DMS79 treated with DMSO at 0.1 percent for 48 hours (cell line): ENCODE measurements around the gene PRR3.

Source experiments
- DNase-seq: peaks from one replicate; lab custom pipeline; 2025; lab: John Stamatoyannopoulos, UW

Gene PRR3

DNA sequence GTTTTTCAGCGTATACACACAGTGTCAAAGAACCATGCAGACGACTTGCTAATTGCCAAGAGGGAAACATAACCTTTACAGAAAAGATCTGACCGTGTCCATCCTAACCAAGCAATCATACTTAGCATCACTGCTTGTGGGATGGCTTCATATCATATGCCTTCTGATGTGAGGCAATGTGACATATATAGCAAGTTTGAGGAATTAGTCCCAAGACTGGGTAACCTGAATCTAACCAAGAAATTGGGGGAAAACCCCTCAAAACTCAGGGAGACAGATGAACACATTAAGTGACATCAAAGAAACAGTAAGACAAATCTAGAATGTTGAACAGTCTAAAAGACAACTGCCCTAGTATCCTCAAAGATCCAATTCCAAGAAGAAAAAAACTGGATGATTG, 19.2 kb upstream of the PRR3 start:
- no peak for DNase-seq

DNA sequence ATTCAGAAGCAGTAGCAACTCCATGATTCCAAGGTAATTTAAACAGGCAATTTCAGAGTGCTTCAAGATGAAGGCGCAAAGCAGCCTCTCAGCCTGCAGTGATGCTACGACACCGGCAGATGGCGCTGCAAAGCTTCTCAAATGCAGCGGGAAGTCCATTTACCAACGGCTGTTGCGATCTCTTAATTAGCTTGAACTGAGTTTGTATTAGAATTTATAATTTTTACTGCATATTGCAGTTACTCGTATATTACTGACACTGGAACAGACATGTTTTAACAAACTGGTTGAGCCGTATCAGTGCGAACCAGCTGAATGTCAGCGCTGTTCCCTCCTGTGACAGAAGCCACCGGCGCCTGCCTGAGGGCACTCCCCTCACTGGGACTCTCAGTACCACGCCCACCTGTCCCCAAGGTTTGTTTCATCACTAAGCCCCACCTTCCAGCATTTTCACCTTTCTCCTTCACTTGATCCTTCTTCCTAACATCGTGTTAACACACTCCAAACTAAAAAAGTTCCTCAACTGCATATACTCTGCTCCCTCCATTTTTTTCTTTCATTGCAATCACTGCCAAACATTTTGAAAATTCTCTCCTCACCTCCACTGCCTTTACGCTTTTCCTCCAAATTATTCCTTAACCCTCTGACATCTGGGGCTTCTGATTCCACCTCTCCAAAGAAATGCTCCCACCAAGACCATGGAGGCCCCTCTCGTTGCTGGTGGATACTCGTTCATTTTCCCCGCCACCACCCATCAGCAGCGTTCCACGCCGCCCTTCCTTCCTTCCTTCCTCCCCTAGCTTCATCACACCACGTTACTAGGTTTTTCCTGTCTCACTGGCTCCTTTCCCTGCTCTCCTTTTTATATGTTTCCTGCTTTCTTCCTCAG, 15.3 kb upstream of the PRR3 start:
- peak; percentile 77 for DNase-seq

DNA sequence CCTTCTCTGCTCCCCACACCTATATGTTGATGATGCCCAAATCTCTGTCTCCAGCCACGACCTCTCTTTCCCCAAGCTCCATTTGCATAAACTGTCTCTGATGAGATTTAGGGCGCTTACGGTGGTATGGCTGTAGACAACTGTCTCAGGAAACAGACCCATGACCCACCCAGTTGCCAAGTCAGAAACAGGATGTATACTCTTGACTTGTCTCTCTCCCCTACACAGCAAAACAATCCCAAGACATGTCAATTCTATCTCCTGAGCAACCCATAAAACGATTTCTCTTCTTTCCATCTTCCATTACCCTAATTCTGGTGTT, 14.7 kb upstream of the PRR3 start:
- DNase-seq, result no peak

- DNase-seq, result no peak
Measured at GRCh38 chr6:30542915-30543314, 14.2 kb upstream of the PRR3 start.

GRCh38 chr6:30543821-30544220, 13.3 kb upstream of the PRR3 start:
- no peak for DNase-seq

DNA sequence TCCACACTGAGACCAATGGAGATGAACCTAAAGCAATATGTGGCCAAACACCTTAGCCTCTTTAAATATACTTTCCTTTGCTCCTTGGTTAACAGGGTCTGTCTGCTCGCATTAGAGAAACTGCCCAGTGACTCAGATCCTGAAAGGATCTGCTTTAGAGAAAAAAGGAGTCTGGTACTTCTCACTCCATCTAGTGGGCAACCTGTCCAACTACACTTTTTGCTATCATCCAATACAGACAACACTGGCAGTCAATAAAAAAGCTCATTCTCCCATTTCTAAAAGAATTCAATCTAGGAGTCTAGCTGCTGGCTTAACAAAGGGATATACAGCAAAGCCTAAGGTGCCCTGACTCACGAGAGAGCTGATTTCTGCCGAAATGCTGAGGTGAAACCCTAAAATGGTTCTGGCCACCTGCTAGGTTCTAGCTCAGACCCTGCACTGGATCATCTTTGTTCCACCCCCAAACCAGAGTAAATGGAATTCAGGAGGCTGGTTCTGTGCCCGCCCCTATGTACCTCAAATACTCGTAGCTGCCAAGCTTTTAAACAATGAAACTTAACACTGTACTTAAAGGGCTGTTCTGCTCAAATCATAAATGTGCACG, 12.3 kb upstream of the PRR3 start:
- peak; percentile 43 for DNase-seq

DNA sequence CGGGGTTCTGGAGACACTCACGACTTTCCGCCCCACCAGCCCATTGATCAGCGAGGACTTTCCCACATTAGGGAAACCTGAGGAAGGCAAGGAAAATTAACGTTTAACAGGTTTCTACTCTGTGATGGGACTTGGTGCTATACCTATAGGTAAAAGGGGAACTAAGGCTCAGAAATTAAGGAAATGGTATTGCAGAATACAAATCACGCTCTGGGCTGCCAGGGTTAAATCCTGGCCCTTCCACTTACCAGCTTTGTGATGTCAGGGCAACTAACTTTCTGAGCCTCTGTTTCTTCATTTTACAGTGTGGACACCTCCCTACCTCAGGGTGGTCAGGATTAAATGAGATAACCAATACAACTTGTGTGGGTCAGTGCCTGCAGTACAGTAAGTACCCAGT, 9.6 kb upstream of the PRR3 start:
- no peak for DNase-seq

DNA sequence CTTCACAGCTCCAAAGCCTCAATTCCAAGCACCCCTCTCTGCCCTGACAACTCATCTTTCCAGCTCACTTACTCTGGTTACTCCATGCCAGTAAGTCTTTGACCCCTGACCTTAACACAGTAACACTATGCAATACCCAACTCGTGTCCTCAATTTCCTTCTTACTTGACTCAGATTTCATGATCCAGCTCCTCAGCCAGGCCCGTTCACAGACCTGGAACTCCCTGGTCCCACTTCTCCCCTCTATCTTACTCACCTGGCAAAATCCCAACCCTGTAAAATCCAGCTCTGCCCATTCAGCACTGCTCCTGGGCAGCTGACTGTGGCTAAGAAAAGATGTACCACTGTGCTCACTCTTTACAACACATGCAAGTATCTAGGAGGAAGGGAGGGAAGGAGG, 8.7 kb upstream of the PRR3 start:
- no peak for DNase-seq

DNA sequence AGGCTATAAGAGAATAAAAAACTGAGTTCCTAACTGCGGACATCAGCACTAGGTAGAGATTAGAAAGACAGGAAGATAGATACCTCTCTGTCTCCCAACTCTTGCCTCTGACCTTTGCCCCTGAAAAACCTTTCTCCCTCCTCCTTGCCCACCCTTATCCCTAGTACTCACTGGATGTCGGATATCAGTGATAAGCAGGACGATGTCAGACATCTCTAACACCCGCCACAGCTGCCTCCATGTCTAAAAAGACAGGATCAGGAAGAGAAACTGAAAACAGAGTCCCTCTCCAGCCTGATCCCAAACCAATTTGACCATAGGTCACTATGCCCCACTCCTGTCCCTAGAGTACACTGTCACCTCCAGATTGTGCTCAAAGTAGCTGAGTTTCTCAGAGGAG, 2.7 kb upstream of the PRR3 start:
- DNase-seq, result no peak

- DNase-seq, result peak; percentile 20
Measured at GRCh38 chr6:30554962-30555815, 1.9 kb upstream of the PRR3 start.

DNA sequence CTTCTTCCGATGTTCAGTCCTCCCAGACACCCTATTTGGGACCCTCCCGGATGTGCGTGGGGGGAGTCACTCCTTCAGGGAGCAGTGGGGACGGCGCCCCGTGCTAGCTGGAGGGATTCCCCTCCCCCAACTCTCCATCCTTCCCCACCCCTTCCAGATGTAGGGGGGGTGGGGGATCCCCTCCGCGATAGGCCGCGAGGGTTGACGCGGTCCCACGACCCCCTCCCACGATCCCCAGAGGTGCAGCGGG, 1.4 kb upstream of the PRR3 start:
- no peak for DNase-seq

DNA sequence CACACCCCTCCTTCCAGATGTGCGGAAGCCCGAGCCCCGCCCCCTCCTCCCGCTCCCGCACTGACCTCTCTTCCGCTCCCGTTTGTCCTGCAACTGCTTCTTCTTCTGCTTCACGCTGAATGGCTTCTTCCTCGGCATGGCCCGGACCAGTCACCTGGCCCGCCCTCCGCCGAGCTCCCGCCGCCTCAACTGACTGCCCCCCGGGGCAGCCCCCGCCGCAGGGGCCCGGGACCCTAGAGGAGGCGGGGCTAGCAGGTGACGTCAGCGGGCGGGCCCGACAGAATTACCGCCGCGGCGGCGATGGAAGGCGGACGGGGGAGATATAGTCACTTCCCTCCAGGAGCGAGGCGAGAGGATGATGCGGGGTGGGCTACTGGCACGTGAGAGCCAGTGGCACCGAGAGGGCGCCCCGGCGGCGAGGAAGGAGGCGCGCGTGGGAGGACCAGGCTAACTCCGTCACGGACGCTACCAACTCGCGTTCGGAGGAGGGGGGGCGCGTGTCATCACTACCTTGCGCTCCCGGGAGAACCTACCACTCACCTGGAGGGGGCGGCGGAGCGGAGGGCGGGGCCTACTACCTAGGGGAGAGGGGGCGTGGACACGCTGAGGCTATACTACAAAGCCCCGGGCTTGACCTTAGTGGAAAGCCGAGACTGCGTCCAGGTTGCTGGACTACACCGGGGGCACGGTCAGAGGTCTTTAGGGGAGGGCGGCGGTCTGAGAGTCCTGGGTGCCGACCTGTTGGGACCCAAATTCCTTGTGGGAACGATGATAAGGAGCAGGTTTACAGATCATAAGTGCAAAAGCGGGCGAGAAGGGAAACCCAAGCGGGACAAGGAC, 809 bp upstream of the PRR3 start, which contains the start of gene GNL1:
GNL1 (minus strand) TSS at position 424 of the 840 bp plus-strand sequence; CDS start at position 138, 286 bp downstream.
- DNase-seq, result peak; percentile 82

DNA sequence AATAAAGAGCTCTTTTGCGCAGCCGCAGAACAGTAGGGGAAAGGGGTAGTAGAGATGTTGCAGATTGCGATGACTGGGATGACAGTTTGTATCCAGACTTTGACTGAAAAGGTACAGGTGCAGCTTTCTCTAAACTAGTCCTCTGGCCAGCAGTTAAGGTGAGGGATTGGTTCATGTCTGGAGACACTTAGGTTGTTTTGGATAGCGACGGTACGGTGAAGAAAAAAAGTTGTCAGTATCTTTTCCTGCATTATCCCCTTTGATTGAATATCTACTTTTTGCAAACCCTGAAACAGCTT, 537 bp downstream of the PRR3 start:
- no peak for DNase-seq

GRCh38 chr6:30560930-30561329, 3.8 kb downstream of the PRR3 start:
- DNase-seq, result no peak

DNA sequence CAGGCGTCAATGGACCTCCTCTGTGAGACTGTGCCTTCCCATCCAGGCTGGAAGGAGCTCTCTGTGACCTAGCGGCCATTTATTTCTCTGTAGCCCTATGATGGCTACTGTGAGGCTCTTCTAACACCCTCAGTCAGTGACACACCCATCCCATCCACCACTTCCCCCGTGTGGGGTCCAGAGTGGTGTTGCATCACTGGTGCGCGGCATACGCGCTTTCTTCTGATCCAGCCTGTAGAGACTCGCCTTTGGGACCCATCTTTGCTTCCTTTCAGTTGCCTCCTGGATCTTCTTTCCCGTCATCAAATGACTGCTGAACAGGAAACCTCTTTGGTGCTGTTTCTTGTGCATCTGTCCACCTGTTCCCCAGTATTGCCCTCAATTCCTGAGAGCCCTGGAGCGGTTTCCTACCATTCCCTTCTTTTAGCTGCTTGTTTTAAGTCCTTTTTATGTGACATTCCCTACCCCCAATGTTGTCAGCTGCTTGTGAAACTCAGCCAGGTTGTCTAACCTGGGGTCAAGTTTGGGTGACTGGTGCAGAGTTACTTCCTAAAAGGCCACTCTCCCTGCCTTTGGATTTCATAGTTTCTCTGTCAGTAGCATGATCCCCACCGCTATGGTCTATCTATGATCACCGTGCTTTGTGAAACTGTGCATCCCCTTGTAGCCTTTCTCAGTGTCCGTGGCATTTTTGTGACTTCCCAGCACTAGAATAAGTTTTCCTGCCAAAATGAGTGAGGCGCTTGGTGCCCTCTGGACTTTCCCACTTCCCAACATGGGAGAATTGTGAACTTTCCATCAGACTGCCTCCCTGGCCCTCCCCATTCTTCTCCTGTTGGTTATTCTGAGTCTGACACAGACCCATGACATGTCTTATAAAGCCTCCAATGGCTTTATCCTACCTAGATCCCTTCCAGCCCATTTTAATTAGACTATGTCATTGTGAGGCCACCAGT, 5.7 kb downstream of the PRR3 start:
- DNase-seq, result no peak

- DNase-seq, result no peak
Measured at GRCh38 chr6:30564114-30564513, 7.0 kb downstream of the PRR3 start.

DNA sequence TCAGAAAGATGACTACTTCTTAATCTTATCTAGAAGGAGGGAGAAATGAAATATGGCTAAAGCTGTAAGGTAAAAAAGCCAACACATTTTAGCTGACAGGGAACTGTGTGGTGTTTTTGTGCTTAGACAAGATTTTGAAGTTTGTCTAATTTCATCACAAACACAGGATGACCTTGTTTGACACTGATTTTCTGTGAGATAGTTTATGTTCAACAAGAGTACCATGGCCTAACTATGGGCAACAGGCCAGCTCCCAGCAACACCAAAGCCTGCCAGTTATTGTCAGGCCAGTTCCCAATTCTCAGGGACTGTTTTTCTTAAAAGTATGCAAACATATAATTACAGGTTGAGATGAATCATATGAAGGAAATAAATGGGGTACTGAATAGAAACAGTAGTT, 8.7 kb downstream of the PRR3 start:
- no peak for DNase-seq

DNA sequence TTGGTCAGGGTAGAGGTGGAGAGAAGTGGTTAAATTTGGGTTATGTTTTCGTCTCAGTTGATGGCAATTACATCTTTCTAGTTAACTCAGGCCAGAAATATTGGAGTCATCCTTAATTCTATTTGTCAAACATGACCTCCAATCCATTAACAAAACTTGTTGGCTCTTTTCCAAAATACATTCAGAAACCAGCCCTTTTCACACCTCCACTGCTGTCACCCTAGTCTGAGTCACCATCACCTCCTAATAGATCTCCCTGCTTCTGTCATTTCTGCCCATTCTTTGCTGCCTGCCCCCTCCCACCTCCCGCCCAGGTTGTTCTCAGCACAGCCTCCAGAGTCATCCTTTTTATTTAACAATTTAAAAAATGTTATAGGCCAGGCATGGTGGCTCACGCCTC, 11.2 kb downstream of the PRR3 start:
- DNase-seq, result no peak

DNA sequence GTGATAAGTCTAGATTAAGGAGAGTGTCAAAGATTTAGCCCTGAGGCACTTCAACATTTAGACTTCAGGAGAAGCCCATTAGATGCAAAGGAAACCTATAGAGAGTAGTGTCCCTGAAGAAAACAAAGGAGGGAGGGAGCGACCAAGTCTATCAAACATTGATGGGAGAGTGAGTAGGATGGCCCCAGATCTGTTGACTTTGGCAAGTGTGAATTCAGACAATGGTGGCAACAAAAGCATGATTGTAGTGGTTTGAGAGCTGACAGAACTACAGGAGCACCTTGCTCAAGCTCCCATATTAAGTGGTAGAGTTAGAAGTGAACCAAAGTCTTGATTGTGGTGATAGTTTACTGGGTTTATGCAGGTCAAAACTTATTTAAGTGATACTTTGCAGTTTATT, 13.2 kb downstream of the PRR3 start:
- no peak for DNase-seq

GRCh38 chr6:30570740-30571074, 13.6 kb downstream of the PRR3 start:
- DNase-seq, result no peak

DNA sequence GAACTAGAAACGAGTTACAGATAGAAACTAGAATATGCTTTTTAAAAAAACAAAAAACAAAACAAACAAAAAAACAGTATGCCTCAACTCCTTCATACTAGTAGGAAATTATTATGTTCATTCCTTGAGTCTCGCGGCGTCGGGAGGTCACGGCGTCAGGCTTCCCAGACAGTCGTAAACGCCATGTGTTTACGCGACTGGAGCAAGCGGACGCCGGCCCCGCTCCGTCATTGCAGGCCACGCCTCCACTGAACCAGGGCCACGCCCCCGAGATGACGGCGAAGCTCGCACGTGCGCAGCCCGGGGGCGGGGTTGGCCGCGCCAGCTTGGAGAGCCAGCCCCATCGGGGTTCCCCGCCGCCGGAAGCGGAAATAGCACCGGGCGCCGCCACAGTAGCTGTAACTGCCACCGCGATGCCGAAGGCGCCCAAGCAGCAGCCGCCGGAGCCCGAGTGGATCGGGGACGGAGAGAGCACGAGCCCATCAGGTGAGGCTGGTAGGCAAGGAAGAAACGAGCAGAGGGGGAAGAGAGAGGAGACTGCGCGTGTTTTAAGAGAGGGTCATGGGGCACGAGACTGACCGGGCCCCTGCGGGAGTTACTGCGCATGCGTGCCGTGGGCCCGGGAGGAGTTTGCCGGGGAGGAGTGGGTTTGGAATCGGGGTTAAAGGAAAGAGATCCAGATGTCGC, 14.1 kb downstream of the PRR3 start, which contains the start of gene ABCF1:
ABCF1 (plus strand) TSS at position 368 of the 687 bp plus-strand sequence; CDS start at position 414, 46 bp downstream.
- DNase-seq, result peak; percentile 91
